Choroid plexus epithelial cell (primary cell): ENCODE measurements around the gene MORC4.

Experiments
- DNase-seq: peaks from one replicate; pipeline ENCODE4 v3.0.0-alpha.2; 2010; ENCODE audit warnings: low read depth
- H3K4me3 ChIP-seq: 2 replicates; pipeline ENCODE4 v1.5.1; 2011; ENCODE audit warnings: low read depth, mild to moderate bottlenecking, control low read depth, low read length, moderate library complexity
- CTCF ChIP-seq: conservative IDR thresholded peaks from 2 replicates; pipeline ENCODE4 v1.5.1; 2011; ENCODE audit warnings: low read depth, mild to moderate bottlenecking, control low read depth, inconsistent platforms, low read length, moderate library complexity

The MORC4 gene

GRCh38 chrX:106902684-106903083 lies 97.3 kb downstream of the MORC4 start:
- no peak for TF ChIP-seq CTCF
- no peak for DNase-seq
- H3K4me3 ChIP-seq: no peak overlapping the region

GRCh38 chrX:106901781-106902219 lies 98.2 kb downstream of the MORC4 start:
- no peak overlapping the region for H3K4me3 ChIP-seq
- TF ChIP-seq CTCF: no peak
- DNase-seq: no peak

- no peak for DNase-seq
- no peak overlapping the region for H3K4me3 ChIP-seq
- TF ChIP-seq CTCF: no peak
These were observed 98.7 kb downstream of the MORC4 start for GRCh38 chrX:106901341-106901740.

- no peak for TF ChIP-seq CTCF
- H3K4me3 ChIP-seq: no peak overlapping the region
- DNase-seq: no peak
These were observed 100.2 kb downstream of the MORC4 start for GRCh38 chrX:106899841-106900240.

GRCh38 chrX:106899276-106899675 lies 100.7 kb downstream of the MORC4 start:
- peak; percentile 30 for DNase-seq
- no peak for TF ChIP-seq CTCF
- H3K4me3 ChIP-seq: no peak overlapping the region

GRCh38 chrX:106898462-106898861 lies 101.5 kb downstream of the MORC4 start:
- peak; percentile 52 for TF ChIP-seq CTCF
- no peak overlapping the region for H3K4me3 ChIP-seq
- DNase-seq: peak; percentile 77

GRCh38 chrX:106897259-106897658 lies 102.8 kb downstream of the MORC4 start:
- no peak for TF ChIP-seq CTCF
- DNase-seq: peak; percentile 39
- H3K4me3 ChIP-seq: no peak overlapping the region
